ENCODE measurements around the gene LUZP1. TPM values are rescaled to one million over a fixed set of nuclear protein-coding genes. Genes with fewer than 3 reads are reported as not detected.
A peak's percentile ranks its signal among the peaks of the same experiment; 100 is the strongest.
"Not testable (repeated sequence)": the region's sequence is repeated elsewhere in the genome, so short reads cannot be mapped to it uniquely, and the experiment has no call there.

Gene LUZP1
- 17.1 TPM for total RNA-seq

- peak; percentile 93 for ATAC-seq
Measured at GRCh38 chr1:23168445-23169194, at the start of gene LUZP1. Gene LUZP1, minus strand, starts transcription at chr1:23168856.

GRCh38 chr1:23217421-23218115 lies 48.9 kb upstream of the LUZP1 start, which contains the start of gene HTR1D:
Gene HTR1D, minus strand, starts transcription at chr1:23217502. Its CDS starts 23,283 bp downstream, at chr1:23194219.
- peak; percentile 14 for ATAC-seq

- peak; percentile 30 for ATAC-seq
Measured at GRCh38 chr1:23216771-23217420, 48.2 kb upstream of the LUZP1 start.

GRCh38 chr1:23215751-23216449 lies 47.2 kb upstream of the LUZP1 start:
- no peak for ATAC-seq

GRCh38 chr1:23215291-23215690 lies 46.6 kb upstream of the LUZP1 start:
- ATAC-seq, result no peak

- no peak for ATAC-seq
Measured at GRCh38 chr1:23214640-23215039, 46.0 kb upstream of the LUZP1 start.

- no peak for ATAC-seq
Measured at GRCh38 chr1:23211955-23212354, 43.3 kb upstream of the LUZP1 start.

- peak; percentile 86 for ATAC-seq
Measured at GRCh38 chr1:23210963-23211362, 42.3 kb upstream of the LUZP1 start.

GRCh38 chr1:23210351-23210785 lies 41.7 kb upstream of the LUZP1 start:
- ATAC-seq, result peak; percentile 22

GRCh38 chr1:23209770-23210169 lies 41.1 kb upstream of the LUZP1 start:
- ATAC-seq, result no peak

- no peak for ATAC-seq
Measured at GRCh38 chr1:23208527-23208926, 39.9 kb upstream of the LUZP1 start.

GRCh38 chr1:23207733-23208132 lies 39.1 kb upstream of the LUZP1 start:
- not testable (repeated sequence) for ATAC-seq

GRCh38 chr1:23202263-23202749 lies 33.6 kb upstream of the LUZP1 start:
- no peak for ATAC-seq

GRCh38 chr1:23200883-23201282 lies 32.2 kb upstream of the LUZP1 start:
- ATAC-seq, result no peak

GRCh38 chr1:23198373-23198772 lies 29.7 kb upstream of the LUZP1 start:
- ATAC-seq, result no peak

GRCh38 chr1:23196627-23197328 lies 28.1 kb upstream of the LUZP1 start:
- ATAC-seq, result peak; percentile 58

- ATAC-seq, result no peak
Measured at GRCh38 chr1:23194119-23194984, 25.7 kb upstream of the LUZP1 start.

- no peak for ATAC-seq
Measured at GRCh38 chr1:23193391-23194118, 24.9 kb upstream of the LUZP1 start.

GRCh38 chr1:23191199-23191598 lies 22.5 kb upstream of the LUZP1 start:
- ATAC-seq, result no peak

GRCh38 chr1:23188936-23189452 lies 20.3 kb upstream of the LUZP1 start:
- ATAC-seq, result peak; percentile 75
